Measurements from ENCODE around the gene TMPRSS9. TPM values are rescaled to one million over a fixed set of nuclear protein-coding genes. Genes with fewer than 3 reads are reported as not detected.
A peak's percentile ranks its signal among the peaks of the same experiment; 100 is the strongest.
"Not testable (repeated sequence)": the region's sequence is repeated elsewhere in the genome, so short reads cannot be mapped to it uniquely, and the experiment has no call there.

Gene TMPRSS9
- polyA plus RNA-seq, 1 donor (not counting 4 experiments of a cell fraction or from before 2014, with no cell fraction given), result not detected

GRCh38 chr19:2462635-2463421, 102.8 kb downstream of the TMPRSS9 start:
- H3K27ac ChIP-seq (ENCODE audit: control insufficient read depth, insufficient read depth, low read length), result peak overlapping the region; percentile 66
- TF ChIP-seq EZH2 (IDR thresholded peaks at IDR 0.05; ENCODE audit: low read length) (no peak), CTCF (optimal IDR thresholded peaks at IDR 0.05 in 1 of 3, IDR thresholded peaks at IDR 0.05 in 1 of 3, conservative IDR thresholded peaks at IDR 0.05 in 1 of 3; ENCODE audit: extremely low read depth in 1 of 3, insufficient read depth in 2 of 3, low read length in 3 of 3) (no peak)
- peak overlapping the region; percentile 71 for H3K9ac ChIP-seq (ENCODE audit: control insufficient read depth, extremely low read depth, insufficient read depth, low read length)
- no peaks in the 10 kb centered on the region for H3K79me2 ChIP-seq (ENCODE audit: control insufficient read depth, insufficient read depth, low read length)
- no peaks in the 10 kb centered on the region for H3K9me1 ChIP-seq (ENCODE audit: control insufficient read depth, extremely low read depth, insufficient read depth, low read length)
- H3K4me3 ChIP-seq (ENCODE audit: control insufficient read depth in 2 of 3, extremely low read depth in 1 of 3, insufficient read depth in 2 of 3, low read depth in 1 of 3, low read length in 3 of 3), result peak overlapping the region; percentile 51 to 76 (median 75)
- FAIRE-seq (peak; percentile 9), DNase-seq (ENCODE audit: low read depth, low spot score) (peak; percentile 46)
- no peaks in the 10 kb centered on the region for H3K27me3 ChIP-seq (ENCODE audit: control insufficient read depth, extremely low read depth, insufficient read depth, low read length)
- peak overlapping the region; percentile 83 for H3K4me2 ChIP-seq (ENCODE audit: control insufficient read depth, extremely low read depth, insufficient read depth, low read depth, low read length)
- H3K4me1 ChIP-seq (ENCODE audit: control insufficient read depth, extremely low read depth, insufficient read depth, low read length), result no peaks in the 10 kb centered on the region
- no peaks in the 10 kb centered on the region for H4K20me1 ChIP-seq (ENCODE audit: control insufficient read depth, extremely low read depth, insufficient read depth, low read length)
- no peaks in the 10 kb centered on the region for H3K9me3 ChIP-seq (ENCODE audit: control insufficient read depth, low read depth, low read length)
- dilution Hi-C loops (cut with MboI; ENCODE audit: extremely low pct_ligation_motif_present, low sequenced_read_pairs), result no loop called here
- no peaks in the 10 kb centered on the region for H3K36me3 ChIP-seq (ENCODE audit: control insufficient read depth in 2 of 2, extremely low read depth in 1 of 2, insufficient read depth in 2 of 2, low read length in 2 of 2)
- peak overlapping the region; percentile 43 for H2AFZ ChIP-seq (ENCODE audit: control insufficient read depth, low read length)

- H3K9me3 ChIP-seq (ENCODE audit: control insufficient read depth, low read depth, low read length); H3K9ac ChIP-seq (ENCODE audit: control insufficient read depth, extremely low read depth, insufficient read depth, low read length); H3K4me1 ChIP-seq (ENCODE audit: control insufficient read depth, extremely low read depth, insufficient read depth, low read length); dilution Hi-C loops (cut with MboI; ENCODE audit: extremely low pct_ligation_motif_present, low sequenced_read_pairs); H3K36me3 ChIP-seq (ENCODE audit: control insufficient read depth in 2 of 2, extremely low read depth in 1 of 2, insufficient read depth in 2 of 2, low read length in 2 of 2); H3K4me3 ChIP-seq (ENCODE audit: control insufficient read depth in 2 of 3, extremely low read depth in 1 of 3, insufficient read depth in 2 of 3, low read depth in 1 of 3, low read length in 3 of 3); H3K79me2 ChIP-seq (ENCODE audit: control insufficient read depth, insufficient read depth, low read length); DNase-seq (ENCODE audit: low read depth, low spot score); H3K4me2 ChIP-seq (ENCODE audit: control insufficient read depth, extremely low read depth, insufficient read depth, low read depth, low read length); H3K9me1 ChIP-seq (ENCODE audit: control insufficient read depth, extremely low read depth, insufficient read depth, low read length); H4K20me1 ChIP-seq (ENCODE audit: control insufficient read depth, extremely low read depth, insufficient read depth, low read length); H3K27me3 ChIP-seq (ENCODE audit: control insufficient read depth, extremely low read depth, insufficient read depth, low read length); H3K27ac ChIP-seq (ENCODE audit: control insufficient read depth, insufficient read depth, low read length); FAIRE-seq; H2AFZ ChIP-seq (ENCODE audit: control insufficient read depth, low read length): not testable (repeated sequence)
These were observed 103.6 kb downstream of the TMPRSS9 start for GRCh38 chr19:2463694-2464093.
